Adrenal gland (tissue), 12 donors: ENCODE data around the gene TBCEL. TPM values are rescaled to one million over a fixed set of nuclear protein-coding genes. Genes with fewer than 3 reads are reported as not detected.
"Not testable (repeated sequence)": the region's sequence is repeated elsewhere in the genome, so short reads cannot be mapped to it uniquely, and the experiment has no call there.

Experiments
- DNase-seq, 7 donors: peaks; one replicate each; pipeline ENCODE4 v3.0.0-alpha.2; 2019 to 2020
- H3K27ac ChIP-seq, 5 donors: fragments of 200-600 bp; sonication (generic) in 4 of 5; 1 replicate in 3 of 5; 2 replicates in 2 of 5; pipeline versions ENCODE4 v1.5.1 to v1.8.0; 2016 to 2020; ENCODE audit warnings: mild to moderate bottlenecking in 1 of 5
- H3K27me3 ChIP-seq: fragments of 200-600 bp; 2 replicates; pipeline ENCODE4 v1.8.0; 2021
- H3K36me3 ChIP-seq, 2 donors: fragments of 200-600 bp; replicated peaks in 1 of 2; 1 replicate in 1 of 2; 2 replicates in 1 of 2; pipeline versions ENCODE4 v1.5.1 to v1.8.0; 2018 to 2022
- H3K4me1 ChIP-seq, 2 donors: fragments of 200-600 bp; replicated peaks in 1 of 2; 1 replicate in 1 of 2; 2 replicates in 1 of 2; pipeline versions ENCODE4 v1.5.1 to v1.8.0; 2018 to 2021
- H3K4me3 ChIP-seq, 4 donors: fragments of 200-600 bp; sonication (generic) in 3 of 4; one replicate each; pipeline ENCODE4 v1.5.1; 2016 to 2018
- H3K9me3 ChIP-seq, 3 donors: fragments of 200-600 bp; sonication (generic) in 1 of 3; replicated peaks in 1 of 3; 1 replicate in 2 of 3; 2 replicates in 1 of 3; pipeline versions ENCODE4 v1.5.1 to v1.8.0; 2016 to 2021
- CTCF ChIP-seq, 6 experiments: fragments of 450-650 bp in 4 of 6; fragments of 200-600 bp in 2 of 6; sonication (generic) in 1 of 6; IDR thresholded peaks; 1 replicate in 5 of 6; 2 replicates in 1 of 6; pipeline versions ENCODE4 v1.5.1 to v1.8.0; 2016 to 2021; ENCODE audit warnings: antibody characterized with exemption in 6 of 6, mild to moderate bottlenecking in 2 of 6, moderate library complexity in 1 of 6
- POLR2A ChIP-seq, 2 donors: fragments of 450-650 bp; IDR thresholded peaks; one replicate each; pipeline ENCODE4 v1.6.1; 2017; ENCODE audit warnings: antibody characterized with exemption in 2 of 2, mild to moderate bottlenecking in 2 of 2, moderate library complexity in 1 of 2
- WGBS, 4 donors: extraction: QIAGEN DNeasy Blood & Tissue Kit in 2 of 4; methylation state at CpG; one replicate each; pipeline versions ENCODE4 v1.1.5 to v1.1.7; 2013 to 2017; 5-methylcytosine and 5-hydroxymethylcytosine counted together
- intact Hi-C, 2 donors: fragments of 100-400 bp; cut with DNase I; formaldehyde crosslinking; loops; one replicate each; pipeline versions ENCODE4 v1.14.1 to v1.15.0; 2022 to 2023
- polyA plus RNA-seq, 3 donors: library from polyadenylated mRNA; stranded (reverse); fragments of 200-250 nt in 2 of 3; fragments of 350-450 nt in 1 of 3; fragmentation: Illumina TruSeq in 1 of 3; extraction: RNeasy Lipid Tissue Mini Kit (QIAGEN cat#74804) in 1 of 3; gene quantifications; one replicate each; pipeline ENCODE4 v1.2.3, GENCODE V29; 2013 to 2014
- total RNA-seq, 9 donors: library from RNA; depleted of rRNA in 4 of 9; stranded (reverse); fragments of >200 nt in 4 of 9; fragments of 120-200 nt in 1 of 9; fragmentation: NEBNext Ultra II Directional in 1 of 9; extraction: Animal tissue kit (Norgen Biotek cat#: 25700) in 1 of 9; gene quantifications; one replicate each; pipeline versions ENCODE4 v1.1.0 to v1.2.4, GENCODE V29; 2013 to 2023
- donor health status: healthy with polysubstance abuse.
- donor health status: Bipolar disorder and iron deficiency.
- donor health status: DM: yes; HTN: yes; CAD: no.
- donor health status: DM: no; HTN: no; CAD: no.
- donor health status: DM: no; HTN: no; CAD: no.
- donor health status: DM: yes; HTN: yes; CAD: no.

Gene TBCEL
- total and polyA plus RNA-seq, 12 donors: 4.0 to 32.2 (median 20.9) TPM

- TF ChIP-seq POLR2A (IDR thresholded peaks at IDR 0.05) (no peak), CTCF (IDR thresholded peaks at IDR 0.05) (no peak)
- 31 to 39% (median 38%) methylated on average over 2 of the region's 2 CpGs for WGBS, 4 donors
Measured at GRCh38 chr11:121029153-121029552, 5.3 kb downstream of the TBCEL start.

GRCh38 chr11:121029813-121030445 lies 6.0 kb downstream of the TBCEL start:
- no peak for DNase-seq
- H3K4me3 ChIP-seq: no peak overlapping the region
- no peaks in the 10 kb centered on the region for H3K9me3 ChIP-seq
- H3K27ac ChIP-seq: no peak overlapping the region
- intact Hi-C loops: no loop called here
- TF ChIP-seq POLR2A (IDR thresholded peaks at IDR 0.05) (no peak), CTCF (IDR thresholded peaks at IDR 0.05) (no peak)
- H3K27me3 ChIP-seq: no peaks in the 10 kb centered on the region
- H3K36me3 ChIP-seq: no peaks in the 10 kb centered on the region
- H3K4me1 ChIP-seq: peaks cover 4 to 10% of the 10 kb centered on the region in 2 donors
- whole genome bisulfite sequencing, 4 donors: 61 to 75% (median 64%) methylated on average over 3 of the region's 3 CpGs

More at GRCh38 chr11:121029153-121029552, 5.3 kb downstream of the TBCEL start:
- Histone ChIP-seq H3K36me3 (no peaks in the 10 kb centered on the region), H3K4me1 (peaks cover 9 to 15% of the 10 kb centered on the region in 2 donors), H3K27me3 (no peaks in the 10 kb centered on the region), H3K9me3 (no peaks in the 10 kb centered on the region), H3K27ac (no peak overlapping the region), H3K4me3 (no peak overlapping the region)
- intact Hi-C loops: no loop called here
- no peak for DNase-seq

- TF ChIP-seq CTCF (IDR thresholded peaks at IDR 0.05): no peak
- no peak for TF ChIP-seq POLR2A (IDR thresholded peaks at IDR 0.05)
- Histone ChIP-seq H3K4me3 (no peak overlapping the region), H3K36me3 (no peaks in the 10 kb centered on the region), H3K27ac (no peak overlapping the region), H3K4me1 (peaks cover 0 to 9% of the 10 kb centered on the region in 2 donors), H3K27me3 (no peaks in the 10 kb centered on the region), H3K9me3 (no peaks in the 10 kb centered on the region)
- 89 to 93% (median 93%) methylated on average over 2 of the region's 2 CpGs for WGBS, 4 donors
- intact Hi-C loops: no loop called here
- DNase-seq: no peak
Measured at GRCh38 chr11:121031167-121031566, 7.3 kb downstream of the TBCEL start.

GRCh38 chr11:121031648-121032047 lies 7.7 kb downstream of the TBCEL start:
- H3K9me3 ChIP-seq, DNase-seq, H3K27me3 ChIP-seq, H3K4me1 ChIP-seq, H3K27ac ChIP-seq, H3K4me3 ChIP-seq, H3K36me3 ChIP-seq, intact Hi-C loops: not testable (repeated sequence)
- 93 to 99% (median 97%) methylated on average over 3 to 4 of the region's 4 CpGs for WGBS, 4 donors

- intact Hi-C loops: no loop called here
- 93 to 98% (median 96%) methylated on average over 3 of the region's 3 CpGs for WGBS, 4 donors
- TF ChIP-seq CTCF (IDR thresholded peaks at IDR 0.05): no peak
- no peak for TF ChIP-seq POLR2A (IDR thresholded peaks at IDR 0.05)
- Histone ChIP-seq H3K27me3 (no peaks in the 10 kb centered on the region), H3K27ac (no peak overlapping the region), H3K4me1 (peaks cover 0 to 9% of the 10 kb centered on the region in 2 donors), H3K36me3 (no peaks in the 10 kb centered on the region), H3K9me3 (no peaks in the 10 kb centered on the region), H3K4me3 (no peak overlapping the region)
- DNase-seq: no peak
Measured at GRCh38 chr11:121032546-121032945, 8.6 kb downstream of the TBCEL start.
